ENCODE measurements around the gene ABCA10.
"Not testable (repeated sequence)": the region's sequence is repeated elsewhere in the genome, so short reads cannot be mapped to it uniquely, and the experiment has no call there.

ABCA10 gene

GRCh38 chr17:69228018-69228417, 606 bp downstream of the ABCA10 start:
- DNase-seq = no peak

GRCh38 chr17:69227541-69227940, 1.1 kb downstream of the ABCA10 start:
- DNase-seq = no peak

DNA sequence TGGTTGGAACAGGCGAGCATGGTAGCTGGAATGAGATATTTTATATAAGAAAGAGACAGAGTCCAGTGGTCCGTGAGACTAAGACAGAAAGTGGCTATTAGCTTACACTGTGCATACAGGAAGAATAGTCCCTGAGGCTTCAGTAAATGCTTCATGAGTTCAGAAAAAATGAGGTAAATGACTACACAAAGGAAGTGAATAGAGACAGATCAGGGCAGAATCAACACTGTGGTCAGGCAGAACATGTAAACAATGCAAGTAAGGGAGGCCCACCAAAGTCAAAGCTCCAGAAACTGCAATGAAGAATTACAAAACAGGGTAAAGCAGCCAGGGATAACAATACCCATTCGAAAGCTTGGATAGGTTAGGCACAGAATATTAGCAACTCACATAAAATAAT, 4.8 kb downstream of the ABCA10 start:
- no peak for DNase-seq

GRCh38 chr17:69222707-69223258, 5.8 kb downstream of the ABCA10 start:
- DNase-seq = no peak

DNA sequence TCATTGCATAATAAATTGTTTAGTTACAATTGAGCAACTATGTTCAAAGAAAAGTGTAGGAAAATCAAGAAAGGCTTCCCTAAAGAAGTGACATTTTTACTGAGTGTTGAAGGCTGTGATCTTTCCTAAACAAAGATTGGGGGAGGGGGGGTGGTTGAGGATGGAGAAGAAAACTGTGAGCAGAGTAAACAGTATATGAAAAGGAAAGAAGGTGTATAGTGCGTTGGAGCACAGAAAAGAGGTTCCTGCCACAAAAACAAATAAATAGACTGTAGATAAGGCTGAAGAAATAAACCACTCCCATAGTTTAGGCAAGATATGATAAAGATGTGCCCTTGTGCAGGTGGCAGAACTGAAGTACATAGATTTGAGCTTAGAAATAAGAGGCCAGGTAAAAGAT, 8.5 kb downstream of the ABCA10 start:
- no peak for DNase-seq

- no peak for DNase-seq
Observed at GRCh38 chr17:69218986-69219385, 9.6 kb downstream of the ABCA10 start.

DNA sequence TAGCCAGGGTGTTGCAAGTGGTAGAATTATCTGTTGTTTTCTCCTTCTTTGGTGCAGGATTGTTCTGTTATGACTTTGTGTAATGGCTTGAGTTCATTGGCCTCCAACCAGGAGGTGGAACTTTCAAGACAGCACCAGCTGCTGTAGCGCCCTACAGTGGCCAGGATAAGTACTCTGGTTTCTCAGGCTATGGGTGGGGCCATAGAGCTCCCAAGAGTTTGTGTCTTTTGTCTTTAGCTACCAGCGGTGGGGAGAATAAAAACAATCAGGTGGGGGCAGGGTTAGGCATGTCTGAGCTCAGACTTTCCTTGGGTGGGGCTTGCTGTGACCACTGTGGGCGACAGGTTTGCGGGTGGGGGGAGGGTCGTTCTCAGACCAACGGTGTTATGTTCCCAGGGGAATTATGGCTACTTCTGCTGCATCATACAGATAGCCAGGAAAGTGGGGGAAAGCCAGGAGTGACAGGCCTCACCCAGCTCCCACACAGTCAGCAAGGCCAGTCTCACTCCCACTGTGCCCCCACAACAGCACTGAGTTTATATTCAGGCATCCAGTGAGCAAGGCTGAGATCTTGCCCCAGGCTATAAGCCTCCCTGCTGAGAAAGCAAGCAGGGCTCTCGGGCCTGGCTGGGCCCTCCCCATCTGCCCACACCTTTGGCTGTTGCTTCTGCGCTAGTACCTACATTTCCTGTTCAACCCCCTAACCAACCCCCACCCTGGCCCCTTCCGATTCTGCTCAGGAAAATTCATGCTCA, 15.4 kb downstream of the ABCA10 start:
- no peak for DNase-seq

DNA sequence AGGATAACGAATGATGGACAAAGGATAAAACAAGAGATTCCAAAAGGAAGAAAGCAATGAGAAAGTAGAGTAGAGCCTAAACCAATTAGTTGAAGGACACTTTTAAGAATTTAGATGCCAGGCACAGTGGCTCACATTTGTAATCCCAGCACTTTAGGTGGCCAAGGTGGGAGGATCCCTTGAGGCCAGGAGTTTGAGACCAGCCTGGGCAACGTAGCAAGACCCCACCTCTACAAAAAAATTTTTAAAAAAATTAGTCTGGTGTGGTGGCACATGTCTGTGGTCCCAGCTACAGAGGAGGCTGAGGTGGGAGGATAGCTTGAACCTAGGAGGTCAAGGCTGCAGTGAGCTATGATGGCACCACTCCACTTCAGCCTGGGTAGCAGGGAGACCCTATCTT, 20.0 kb downstream of the ABCA10 start:
- DNase-seq = no peak

GRCh38 chr17:69207151-69207550, 21.5 kb downstream of the ABCA10 start:
- no peak for DNase-seq

GRCh38 chr17:69198238-69198637, 30.4 kb downstream of the ABCA10 start:
- DNase-seq = no peak

- DNase-seq = not testable (repeated sequence)
Observed at GRCh38 chr17:69196105-69196653, 32.4 kb downstream of the ABCA10 start.

- DNase-seq = no peak
Observed at GRCh38 chr17:69192754-69193153, 35.9 kb downstream of the ABCA10 start.

DNA sequence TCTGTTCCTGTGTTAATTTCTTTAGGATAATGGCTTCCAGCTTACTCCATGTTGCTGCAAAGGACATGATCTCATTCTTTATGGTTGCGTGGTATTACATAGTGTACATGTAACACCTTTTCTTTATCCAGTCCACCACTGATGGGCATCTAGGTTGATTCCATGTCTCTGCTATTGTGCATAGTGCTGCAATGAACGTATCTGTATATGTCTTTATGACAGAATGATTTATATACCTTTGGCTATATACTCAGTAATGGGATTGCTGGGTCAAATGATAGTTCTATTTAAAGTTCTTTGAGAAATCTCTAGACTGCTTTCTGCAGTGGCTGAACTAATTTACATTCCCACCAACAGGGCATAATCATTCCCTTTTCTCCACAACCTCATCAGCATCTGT, 39.8 kb downstream of the ABCA10 start:
- no peak for DNase-seq

DNA sequence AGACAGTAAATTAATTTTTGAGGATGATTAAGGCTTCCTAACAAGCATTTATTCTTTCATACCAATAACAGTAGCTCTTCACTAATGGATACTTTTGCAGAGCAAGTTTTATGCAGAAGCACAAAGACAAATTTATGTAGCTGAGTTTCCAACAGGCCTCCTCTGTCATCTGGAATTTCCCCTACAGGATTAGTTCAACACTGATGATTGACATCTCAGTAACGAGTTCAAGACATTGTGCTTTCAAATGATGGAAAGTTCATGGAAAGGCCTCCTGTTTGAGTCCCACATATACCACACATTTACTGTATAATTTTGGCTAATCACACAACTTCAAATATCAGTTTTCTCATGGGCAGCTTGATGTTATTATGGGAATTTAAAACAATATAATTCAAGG, 40.6 kb downstream of the ABCA10 start:
- no peak for DNase-seq

DNA sequence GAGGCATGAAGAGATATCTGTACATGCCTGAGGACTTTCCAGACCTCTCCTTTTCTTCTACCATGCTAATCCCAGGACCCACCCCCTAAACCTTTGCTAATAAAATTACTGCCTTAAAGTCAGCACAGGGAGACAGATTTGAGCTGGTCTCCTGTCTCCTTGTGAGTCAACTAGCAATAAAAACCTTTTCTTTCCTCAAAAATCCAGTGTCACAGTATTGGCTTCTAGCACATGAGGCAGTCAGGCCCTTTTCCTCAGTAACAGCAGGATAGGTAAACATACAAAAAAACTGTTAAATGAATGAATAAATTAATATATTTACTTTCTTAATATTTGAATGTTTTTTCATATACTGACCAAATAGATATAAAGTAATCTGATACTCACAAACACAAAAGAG, 41.3 kb downstream of the ABCA10 start:
- DNase-seq = no peak

GRCh38 chr17:69179227-69179952, 49.2 kb downstream of the ABCA10 start:
- DNase-seq = no peak

DNA sequence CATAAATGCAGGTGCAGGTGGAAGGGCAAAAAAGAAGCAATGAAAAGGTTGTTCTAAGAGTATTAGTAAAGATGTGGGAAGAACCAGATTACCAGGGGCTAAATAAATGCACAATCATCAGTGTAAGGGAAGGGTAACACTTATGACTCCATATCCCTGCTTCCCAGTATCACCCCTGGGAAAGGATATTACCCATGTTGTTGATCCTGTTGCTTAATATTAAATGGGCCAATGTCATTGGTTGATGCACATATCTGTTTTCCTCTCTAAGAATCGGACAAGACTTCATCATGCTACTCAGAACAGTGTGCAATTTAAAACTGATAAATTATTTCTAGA, 52.2 kb downstream of the ABCA10 start:
- no peak for DNase-seq

DNA sequence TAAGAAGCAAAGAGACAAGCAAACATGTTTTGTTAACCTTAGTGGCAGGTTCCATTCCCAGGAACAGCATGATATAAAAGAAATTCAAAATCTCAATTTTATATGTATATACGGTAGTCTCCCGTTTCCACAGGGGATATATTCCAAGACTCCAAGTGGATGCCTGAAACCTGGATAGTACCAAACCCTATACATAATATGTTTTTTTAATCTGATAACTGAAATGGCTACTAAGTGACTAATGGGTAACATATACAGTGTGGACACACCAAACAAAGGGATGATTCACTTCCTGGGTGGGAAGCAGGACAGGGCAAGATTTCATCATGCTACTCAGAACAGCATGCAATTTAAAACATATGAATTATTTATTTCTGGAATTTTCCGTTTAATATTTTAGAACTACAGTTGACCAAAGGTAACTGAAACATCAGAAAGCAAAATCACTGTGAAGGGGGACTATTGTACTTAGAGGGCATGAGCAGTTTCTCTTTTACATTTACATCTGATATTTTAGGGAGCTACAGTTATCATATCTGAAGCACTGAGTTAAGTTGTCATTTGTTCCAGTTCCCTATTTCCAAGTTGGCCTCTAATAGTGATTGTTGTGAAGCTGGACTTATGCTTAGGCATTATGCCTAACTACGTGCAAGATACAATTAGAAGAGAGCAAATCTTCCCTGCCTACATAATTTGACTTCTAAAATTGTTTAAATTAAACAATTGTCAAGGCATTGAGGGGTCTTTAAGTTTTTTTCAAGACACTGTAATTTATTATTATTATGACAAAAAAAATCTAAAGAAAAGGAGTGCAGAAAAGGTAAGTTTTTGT, 52.8 kb downstream of the ABCA10 start:
- DNase-seq = no peak

DNA sequence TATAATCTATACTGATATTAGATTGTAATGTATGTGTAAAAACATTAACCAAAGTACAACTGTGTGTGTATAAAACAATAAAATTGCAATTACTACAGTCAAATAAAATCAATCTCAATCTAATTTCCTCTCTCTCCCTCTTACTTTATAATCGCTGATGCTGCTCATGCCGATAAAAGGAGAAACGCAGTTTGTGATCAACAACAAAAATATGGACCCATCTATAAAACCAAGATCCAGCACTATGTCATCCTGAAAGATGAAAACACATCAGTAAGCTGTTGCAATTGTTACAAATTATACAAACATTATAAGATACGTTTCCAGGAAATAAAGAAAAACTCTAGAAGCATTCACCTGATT, 53.4 kb downstream of the ABCA10 start:
- no peak for DNase-seq

GRCh38 chr17:69173118-69173517, 55.5 kb downstream of the ABCA10 start:
- no peak for DNase-seq

DNA sequence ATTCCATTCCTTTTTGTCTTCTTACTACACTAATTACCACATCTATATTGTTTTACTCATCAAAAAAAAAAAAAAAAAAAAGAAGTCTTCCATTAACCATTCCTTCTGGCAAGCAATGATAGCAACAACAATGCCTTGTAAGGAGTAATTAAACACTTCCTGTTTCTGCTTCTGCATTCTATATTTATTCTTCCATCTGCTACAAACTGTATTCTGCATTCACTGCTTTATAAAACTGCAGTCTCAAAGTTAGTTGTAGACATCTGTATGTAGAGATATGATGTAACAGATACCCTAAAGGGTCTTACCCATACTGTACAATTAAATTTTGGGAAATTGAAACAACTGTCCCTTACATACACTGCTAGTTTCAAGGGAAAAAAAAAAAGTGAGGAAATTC, 58.2 kb downstream of the ABCA10 start:
- DNase-seq = no peak

DNA sequence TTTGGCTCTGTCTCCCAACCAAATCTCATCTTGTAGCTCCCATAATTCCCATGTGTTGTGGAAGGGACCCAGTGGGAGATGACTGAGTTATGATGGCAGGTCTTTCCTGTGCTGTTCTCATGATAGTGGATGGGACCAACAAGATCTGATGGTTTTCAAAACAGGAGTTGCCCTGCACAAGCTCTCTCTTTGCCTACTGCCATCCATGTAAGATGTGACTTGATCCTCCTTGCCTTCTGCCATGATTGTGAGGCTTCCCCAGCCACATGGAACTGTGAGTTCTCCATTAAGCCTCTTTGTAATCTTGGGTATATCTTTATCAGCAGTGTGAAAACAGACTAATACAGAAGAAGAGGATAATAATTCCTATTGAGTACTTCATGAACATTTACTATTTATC, 60.0 kb downstream of the ABCA10 start:
- DNase-seq = not testable (repeated sequence)

- no peak for DNase-seq
Observed at GRCh38 chr17:69166957-69167356, 61.7 kb downstream of the ABCA10 start.
